Natural killer cell (primary cell): ENCODE measurements around the gene CTLA4. TPM values are rescaled to one million over a fixed set of nuclear protein-coding genes. Genes with fewer than 3 reads are reported as not detected.
A peak's percentile ranks its signal among the peaks of the same experiment; 100 is the strongest.

Experiments used
- ATAC-seq, 3 donors: fragments of 150-1000 bp in 2 of 3; fragments of 200-7000 bp in 1 of 3; cut with Tn5 transposase; 1 replicate in 1 of 3; 2 replicates in 2 of 3; pipeline ENCODE4 v1.10.0; 2021; ENCODE audit warnings: mild to moderate bottlenecking in 2 of 3, moderate library complexity in 2 of 3
- DNase-seq, 2 donors: peaks; one replicate each; pipeline versions ENCODE4 v3.0.0 to v3.0.0-alpha.2; 2013 to 2021; ENCODE audit warnings: mixed read lengths in 1 of 2
- H3K27ac ChIP-seq: one replicate; pipeline ENCODE4 v1.5.1; 2013; ENCODE audit warnings: mild to moderate bottlenecking, low read length
- H3K27me3 ChIP-seq: one replicate; pipeline ENCODE4 v1.6.1; 2013; ENCODE audit warnings: low read length; ENCODE audit not compliant: control insufficient read depth, insufficient read depth
- H3K36me3 ChIP-seq: one replicate; pipeline ENCODE4 v1.6.1; 2013; ENCODE audit warnings: low read length; ENCODE audit not compliant: control insufficient read depth, insufficient read depth
- H3K4me1 ChIP-seq: one replicate; pipeline ENCODE4 v1.6.1; 2013; ENCODE audit warnings: low read length; ENCODE audit not compliant: control insufficient read depth, insufficient read depth
- H3K4me3 ChIP-seq: one replicate; pipeline ENCODE4 v1.5.1; 2013; ENCODE audit warnings: low read length
- H3K9me3 ChIP-seq: one replicate; pipeline ENCODE4 v1.6.1; 2013; ENCODE audit warnings: low read length; ENCODE audit not compliant: control insufficient read depth, insufficient read depth
- H3K27ac Mint-ChIP-seq, 2 donors: one replicate each; pipeline ENCODE4 v1.8.0; 2022; ENCODE audit warnings: mild to moderate bottlenecking in 2 of 2, mixed read lengths in 2 of 2, moderate library complexity in 1 of 2
- H3K27me3 Mint-ChIP-seq, 2 donors: one replicate each; pipeline ENCODE4 v1.8.0; 2022; ENCODE audit warnings: low read depth in 2 of 2, mixed read lengths in 2 of 2
- H3K36me3 Mint-ChIP-seq: one replicate; pipeline ENCODE4 v1.8.0; 2022; ENCODE audit warnings: mixed read lengths
- H3K4me1 Mint-ChIP-seq, 2 donors: one replicate each; pipeline ENCODE4 v1.8.0; 2022; ENCODE audit warnings: mixed read lengths in 2 of 2
- H3K4me3 Mint-ChIP-seq: one replicate; pipeline ENCODE4 v1.8.0; 2022; ENCODE audit warnings: mild to moderate bottlenecking, moderate library complexity, mixed read lengths
- H3K9me3 Mint-ChIP-seq, 2 donors: one replicate each; pipeline ENCODE4 v1.8.0; 2022; ENCODE audit warnings: mixed read lengths in 2 of 2
- CTCF ChIP-seq: fragments of 200-600 bp; IDR thresholded peaks from one replicate; pipeline ENCODE4 v1.8.0; 2022; ENCODE audit warnings: antibody characterized with exemption
- WGBS: methylation state at CpG from one replicate; pipeline ENCODE4 v1.1.7; 2013; ENCODE audit warnings: missing lambda C conversion rate; ENCODE audit not compliant: insufficient coverage; 5-methylcytosine and 5-hydroxymethylcytosine counted together
- intact Hi-C: fragments of 100-400 bp; cut with micrococcal nuclease; formaldehyde crosslinking; loops from one replicate; pipeline ENCODE4 v1.14.2; 2022
- total RNA-seq, 4 donors: library from RNA; stranded (reverse); fragments of 120-200 nt in 1 of 4; gene quantifications; one replicate each; pipeline versions ENCODE4 v1.2.3 to v1.2.4, GENCODE V29; 2013 to 2022

The CTLA4 gene
- total RNA-seq, 3 donors from 2014 or later (not counting 1 experiment from before 2014, with no cell fraction given): 0.31 to 2.3 (median 0.78) TPM

- Mint-ChIP-seq H3K4me1 (peaks cover 19 to 21% of the 10 kb centered on the region in 2 donors), H3K4me3 (no peak overlapping the region), H3K36me3 (no peaks in the 10 kb centered on the region), H3K27ac (no peak overlapping the region), H3K9me3 (no peaks in the 10 kb centered on the region), H3K27me3 (peaks cover 0 to 4% of the 10 kb centered on the region in 2 donors)
- ATAC-seq: no peak
- no peak overlapping the region for H3K27ac ChIP-seq
- H3K9me3 ChIP-seq: no peaks in the 10 kb centered on the region
- H3K27me3 ChIP-seq: no peaks in the 10 kb centered on the region
- intact Hi-C loops: no loop called here
- no peak for TF ChIP-seq CTCF
- no peak overlapping the region for H3K4me3 ChIP-seq
- WGBS: 70% methylated on average over 3 of the region's 5 CpGs
- peaks cover 20% of the 10 kb centered on the region for H3K4me1 ChIP-seq
- H3K36me3 ChIP-seq: no peaks in the 10 kb centered on the region
- peak in 1 of 2 donors; percentile 50 for DNase-seq
These were observed 6.5 kb downstream of the CTLA4 start for GRCh38 chr2:203873921-203874631.

- DNase-seq: no peak
- H3K4me3 ChIP-seq: no peak overlapping the region
- no peak overlapping the region for H3K27ac ChIP-seq
- no peak for ATAC-seq
- Mint-ChIP-seq H3K36me3 (no peaks in the 10 kb centered on the region), H3K27me3 (peaks cover 0 to 4% of the 10 kb centered on the region in 2 donors), H3K27ac (no peak overlapping the region), H3K4me1 (peaks cover 10% of the 10 kb centered on the region in 2 donors), H3K4me3 (no peak overlapping the region), H3K9me3 (no peaks in the 10 kb centered on the region)
- no peak for TF ChIP-seq CTCF
- 95% methylated on average over 4 of the region's 4 CpGs for WGBS
- no peaks in the 10 kb centered on the region for H3K36me3 ChIP-seq
- no peaks in the 10 kb centered on the region for H3K9me3 ChIP-seq
- intact Hi-C loops: no loop called here
- H3K27me3 ChIP-seq: no peaks in the 10 kb centered on the region
- peaks cover 9% of the 10 kb centered on the region for H3K4me1 ChIP-seq
These were observed 7.9 kb downstream of the CTLA4 start for GRCh38 chr2:203875471-203875870.

GRCh38 chr2:203876328-203876727 is 8.8 kb downstream of the CTLA4 start:
- Mint-ChIP-seq H3K9me3 (no peaks in the 10 kb centered on the region), H3K36me3 (no peaks in the 10 kb centered on the region), H3K27me3 (peaks cover 0 to 4% of the 10 kb centered on the region in 2 donors), H3K4me3 (no peak overlapping the region), H3K4me1 (peaks cover 10% of the 10 kb centered on the region in 2 donors), H3K27ac (no peak overlapping the region)
- Histone ChIP-seq H3K4me1 (peaks cover 4% of the 10 kb centered on the region), H3K9me3 (no peaks in the 10 kb centered on the region), H3K36me3 (no peaks in the 10 kb centered on the region), H3K27ac (no peak overlapping the region), H3K27me3 (no peaks in the 10 kb centered on the region), H3K4me3 (no peak overlapping the region)
- intact Hi-C loops: no loop called here
- ATAC-seq (no peak), DNase-seq (no peak)
- WGBS: 95% methylated on average over 3 of the region's 3 CpGs
- TF ChIP-seq CTCF: no peak

GRCh38 chr2:203878063-203878462 is 10.5 kb downstream of the CTLA4 start:
- ATAC-seq (no peak), DNase-seq (no peak)
- Mint-ChIP-seq H3K27me3 (peaks cover 0 to 2% of the 10 kb centered on the region in 2 donors), H3K9me3 (no peaks in the 10 kb centered on the region), H3K4me1 (peaks cover 10% of the 10 kb centered on the region in 2 donors), H3K27ac (no peak overlapping the region), H3K36me3 (no peaks in the 10 kb centered on the region), H3K4me3 (no peak overlapping the region)
- no peaks in the 10 kb centered on the region for H3K36me3 ChIP-seq
- TF ChIP-seq CTCF: no peak
- H3K27me3 ChIP-seq: no peaks in the 10 kb centered on the region
- intact Hi-C loops: no loop called here
- WGBS: 61% methylated on average over 4 of the region's 5 CpGs
- peaks cover 4% of the 10 kb centered on the region for H3K4me1 ChIP-seq
- H3K27ac ChIP-seq: no peak overlapping the region
- no peak overlapping the region for H3K4me3 ChIP-seq
- H3K9me3 ChIP-seq: no peaks in the 10 kb centered on the region
